AG09309 (cell line): ENCODE measurements around the gene HNRNPC.
"Not testable (repeated sequence)": the region's sequence is repeated elsewhere in the genome, so short reads cannot be mapped to it uniquely, and the experiment has no call there.

Experiments used
- DNase-seq: peaks from one replicate; pipeline ENCODE4 v3.0.0-alpha.2; 2010; ENCODE audit warnings: low read depth
- H3K4me3 ChIP-seq: 2 replicates; pipeline ENCODE4 v1.5.1; 2011; ENCODE audit warnings: mild to moderate bottlenecking, low read depth, low read length, moderate library complexity; ENCODE audit not compliant: control insufficient read depth
- TF ChIP-seq, protein P1 (sequence below): IDR thresholded peaks from 2 replicates; pipeline ENCODE4 v1.5.1; 2011; ENCODE audit warnings: mild to moderate bottlenecking, low read depth, low read length, inconsistent platforms; ENCODE audit not compliant: insufficient read depth, control insufficient read depth; ENCODE audit errors: missing control alignments

Gene HNRNPC

DNA sequence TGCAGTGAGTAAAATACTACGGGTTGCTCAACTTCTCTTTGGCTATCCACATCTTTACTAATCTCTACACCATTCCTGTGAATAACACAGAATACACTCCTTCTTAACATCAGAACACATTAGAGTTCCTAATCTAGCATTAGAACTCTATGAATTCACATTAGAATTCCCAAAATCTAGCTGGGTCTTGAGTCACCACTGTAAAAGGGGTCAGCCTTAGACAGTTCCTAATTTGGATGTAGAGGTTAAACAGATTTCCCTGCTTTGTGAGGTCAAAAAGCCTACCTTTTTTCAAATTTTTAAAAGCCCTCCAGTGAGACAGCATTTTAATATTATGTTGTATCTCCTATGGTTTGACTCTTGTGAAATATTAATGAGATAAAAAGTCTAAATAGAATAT is 7.4 kb downstream of the HNRNPC start:
- no peak overlapping the region for H3K4me3 ChIP-seq
- TF ChIP-seq, protein P1, sequence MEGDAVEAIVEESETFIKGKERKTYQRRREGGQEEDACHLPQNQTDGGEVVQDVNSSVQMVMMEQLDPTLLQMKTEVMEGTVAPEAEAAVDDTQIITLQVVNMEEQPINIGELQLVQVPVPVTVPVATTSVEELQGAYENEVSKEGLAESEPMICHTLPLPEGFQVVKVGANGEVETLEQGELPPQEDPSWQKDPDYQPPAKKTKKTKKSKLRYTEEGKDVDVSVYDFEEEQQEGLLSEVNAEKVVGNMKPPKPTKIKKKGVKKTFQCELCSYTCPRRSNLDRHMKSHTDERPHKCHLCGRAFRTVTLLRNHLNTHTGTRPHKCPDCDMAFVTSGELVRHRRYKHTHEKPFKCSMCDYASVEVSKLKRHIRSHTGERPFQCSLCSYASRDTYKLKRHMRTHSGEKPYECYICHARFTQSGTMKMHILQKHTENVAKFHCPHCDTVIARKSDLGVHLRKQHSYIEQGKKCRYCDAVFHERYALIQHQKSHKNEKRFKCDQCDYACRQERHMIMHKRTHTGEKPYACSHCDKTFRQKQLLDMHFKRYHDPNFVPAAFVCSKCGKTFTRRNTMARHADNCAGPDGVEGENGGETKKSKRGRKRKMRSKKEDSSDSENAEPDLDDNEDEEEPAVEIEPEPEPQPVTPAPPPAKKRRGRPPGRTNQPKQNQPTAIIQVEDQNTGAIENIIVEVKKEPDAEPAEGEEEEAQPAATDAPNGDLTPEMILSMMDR, result no peak

DNA sequence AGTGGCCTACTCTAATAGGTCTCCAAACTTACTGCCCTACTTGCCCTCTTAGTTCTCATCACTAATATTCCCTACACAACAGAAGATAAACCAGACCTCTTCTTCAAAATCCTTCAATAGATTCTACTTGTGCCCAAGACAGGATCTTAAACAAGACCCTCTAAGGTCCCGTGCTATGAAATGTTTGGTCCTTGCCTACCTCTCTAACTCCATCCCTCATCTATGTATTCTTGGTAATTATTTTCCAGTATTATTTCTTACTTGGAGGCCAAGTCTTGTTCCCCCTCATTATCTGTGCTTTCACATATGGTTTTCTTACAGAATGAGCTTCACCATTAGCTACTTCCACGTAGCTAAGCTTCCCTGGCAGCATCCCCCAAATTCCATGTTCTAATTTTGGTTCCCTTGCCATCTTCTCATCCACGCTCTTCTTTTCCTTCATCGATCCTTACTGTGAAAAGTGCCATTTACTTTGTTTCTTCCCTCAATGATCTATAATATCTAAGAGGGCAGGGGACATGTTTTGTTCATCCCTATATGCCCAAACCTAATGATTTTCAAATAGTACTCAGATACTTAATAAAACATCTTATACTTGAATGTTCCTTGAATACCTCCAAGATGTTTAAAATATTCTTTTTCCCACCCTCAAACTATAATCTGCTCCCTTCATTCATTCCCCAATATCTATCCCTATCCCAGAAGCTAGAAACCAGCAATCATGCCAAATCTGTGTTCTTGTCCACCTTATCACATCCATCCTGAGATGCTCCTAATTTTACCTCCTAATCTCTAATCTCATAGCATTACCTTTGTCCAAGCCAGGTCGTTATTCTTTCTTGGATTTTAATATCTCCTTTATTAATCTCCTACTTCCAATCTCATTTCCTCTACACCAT is 10.1 kb downstream of the HNRNPC start:
- no peak overlapping the region for H3K4me3 ChIP-seq
- DNase-seq, result no peak
- TF ChIP-seq, protein P1, result no peak

More for the DNA sequence above, 7.4 kb downstream of the HNRNPC start:
- no peak for DNase-seq

DNA sequence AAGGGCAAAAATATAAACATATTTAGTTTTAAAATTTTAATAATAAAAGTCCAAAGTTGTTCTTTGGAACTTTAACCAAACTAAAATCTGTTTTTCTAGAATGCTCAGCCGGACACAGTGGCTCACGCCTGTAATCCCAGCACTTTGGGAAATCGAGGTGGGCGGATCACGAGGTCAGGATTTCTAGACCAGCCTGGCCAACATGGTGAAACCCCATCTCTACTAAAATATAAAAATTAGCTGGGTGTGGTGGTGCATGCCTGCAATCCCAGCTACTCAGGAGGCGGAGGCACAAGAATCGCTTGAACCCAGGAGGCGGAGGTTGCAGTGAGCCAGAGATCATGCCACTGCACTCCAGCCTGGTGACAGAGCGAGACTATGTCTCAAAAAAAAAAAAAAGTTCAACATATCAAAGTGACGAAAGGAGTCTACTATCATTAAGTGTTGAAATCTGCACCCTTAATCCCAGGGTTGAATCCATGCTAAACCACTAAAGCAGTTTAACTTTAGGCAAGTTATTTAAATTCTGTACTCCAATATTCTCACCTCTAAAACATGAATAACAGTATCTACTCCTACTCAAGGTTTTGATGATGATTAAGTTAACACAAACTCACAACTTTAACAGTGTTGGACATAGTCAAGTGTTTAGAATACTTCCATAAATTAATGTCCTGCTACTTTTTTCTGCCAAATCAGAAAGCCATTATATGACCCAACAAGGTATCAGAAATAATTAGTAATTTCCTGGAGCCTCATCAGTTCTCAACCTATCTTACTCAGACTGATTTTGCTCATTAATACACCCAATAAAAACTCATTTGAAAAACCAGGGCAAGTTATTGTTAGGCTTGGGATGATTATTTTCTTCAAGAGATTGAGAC is 11.0 kb downstream of the HNRNPC start:
- no peak for DNase-seq
- no peak overlapping the region for H3K4me3 ChIP-seq
- TF ChIP-seq, protein P1, result no peak

DNA sequence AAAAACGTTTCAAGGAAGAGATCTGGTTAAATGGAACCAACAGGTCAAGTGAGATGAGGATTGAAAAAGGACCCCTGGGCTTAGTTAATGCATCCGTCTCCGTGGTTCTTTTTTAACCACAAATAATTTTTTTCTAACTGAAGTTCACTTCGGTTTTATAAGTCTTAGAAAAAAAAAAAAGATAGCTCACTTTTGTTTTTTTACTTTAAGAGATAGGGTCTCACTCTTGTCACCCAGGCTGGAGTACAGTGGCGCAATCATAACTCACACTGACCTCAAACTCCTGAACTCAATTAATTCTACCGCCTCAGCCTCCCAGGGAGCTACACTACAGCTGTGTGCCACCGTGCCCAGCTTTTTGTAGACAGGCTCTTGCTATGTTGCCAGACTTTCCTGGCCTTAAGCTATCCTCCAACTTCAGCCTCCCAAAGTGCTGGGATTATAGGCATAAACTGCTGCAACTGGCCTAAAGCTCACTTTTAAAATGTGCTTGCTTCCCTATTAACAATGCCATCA is 11.8 kb downstream of the HNRNPC start:
- no peak for DNase-seq

DNA sequence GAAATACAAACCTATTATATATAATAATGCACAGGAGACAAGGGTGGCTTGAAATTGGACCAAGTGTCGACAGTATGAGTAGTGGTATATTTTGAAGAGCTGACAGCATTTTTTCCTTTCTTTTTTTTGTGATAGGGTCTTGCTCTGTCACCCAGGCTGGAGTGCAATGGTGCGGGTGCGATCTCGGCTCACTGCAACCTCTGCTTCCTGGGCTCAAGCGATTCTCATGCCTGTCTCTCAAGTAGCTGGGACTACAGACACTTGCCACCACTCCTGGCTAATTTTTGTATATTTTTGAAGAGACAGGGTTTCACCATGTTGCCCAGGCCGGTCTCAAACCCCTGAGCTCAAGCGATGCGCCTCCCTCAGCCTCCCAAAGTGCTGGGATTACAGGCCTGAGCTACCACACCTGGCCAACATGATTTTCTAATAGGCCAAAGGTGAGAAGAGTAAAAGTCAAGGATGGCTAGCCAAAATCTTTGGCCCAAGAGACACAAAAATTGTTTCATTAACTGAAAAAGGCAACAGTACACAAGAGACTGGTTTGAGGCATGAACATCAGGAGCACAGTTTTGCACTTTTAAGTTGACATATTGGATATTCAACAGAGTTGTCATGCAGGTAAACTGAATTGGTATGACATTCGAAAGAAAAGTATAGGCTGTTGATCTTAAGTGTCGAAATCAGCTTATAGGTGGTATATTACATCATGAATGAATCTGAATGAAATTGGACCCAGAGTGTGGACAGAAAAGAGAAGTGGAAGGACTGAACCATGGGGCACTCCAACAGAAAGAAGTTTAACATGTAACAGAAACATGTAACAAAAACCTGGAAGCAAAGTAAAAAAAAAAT is 12.5 kb downstream of the HNRNPC start:
- H3K4me3 ChIP-seq, result no peak overlapping the region
- TF ChIP-seq, protein P1, result no peak
- no peak for DNase-seq

More for the DNA sequence above, 11.8 kb downstream of the HNRNPC start:
- H3K4me3 ChIP-seq, result no peak overlapping the region
- TF ChIP-seq, protein P1, result no peak

DNA sequence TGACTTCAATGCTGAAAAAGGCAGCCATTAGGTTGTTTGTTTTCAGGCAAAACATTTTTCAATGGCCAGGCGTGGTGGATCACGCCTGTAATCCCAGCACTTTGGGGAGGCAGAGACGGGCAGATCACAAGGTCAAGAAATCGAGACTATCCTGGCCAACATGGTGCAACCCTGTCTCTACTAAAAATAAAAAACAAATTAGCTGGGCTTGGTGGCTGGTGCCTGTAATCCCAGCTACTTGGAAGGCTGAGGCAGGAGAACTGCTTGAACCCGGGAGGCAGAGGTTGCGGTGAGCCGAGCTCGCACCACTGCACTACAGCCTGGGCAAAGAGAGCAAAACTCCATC is 13.2 kb downstream of the HNRNPC start:
- H3K4me3 ChIP-seq, DNase-seq: not testable (repeated sequence)
